Right ventricle myocardium inferior (tissue), 1 donor: Measurements from ENCODE around the gene RAB7B. TPM values are rescaled to one million over a fixed set of nuclear protein-coding genes. Genes with fewer than 3 reads are reported as not detected.

Source experiments
- ATAC-seq: fragments of 200-7000 bp; cut with Tn5 transposase; one replicate; pipeline ENCODE4 v1.9.1; 2020; ENCODE audit warnings: mild to moderate bottlenecking, moderate library complexity
- DNase-seq: peaks from one replicate; pipeline ENCODE4 v3.0.0; 2021; ENCODE audit errors: missing footprints
- intact Hi-C: fragments of 100-400 bp; cut with DNase I; formaldehyde crosslinking; loops from one replicate; pipeline ENCODE4 v1.11.0; 2022
- total RNA-seq: library from RNA; stranded (reverse); fragmentation: NEBNext Ultra II Directional; extraction: Animal tissue kit (Norgen Biotek cat#: 25700); gene quantifications from one replicate; pipeline ENCODE4 v1.2.1, GENCODE V29; 2021
- donor health status: DM: no; HTN: yes; CAD: no; lungs with severe emphysema.

The RAB7B gene
- total RNA-seq, 1 donor from 2014 or later = 1.6 TPM

DNA sequence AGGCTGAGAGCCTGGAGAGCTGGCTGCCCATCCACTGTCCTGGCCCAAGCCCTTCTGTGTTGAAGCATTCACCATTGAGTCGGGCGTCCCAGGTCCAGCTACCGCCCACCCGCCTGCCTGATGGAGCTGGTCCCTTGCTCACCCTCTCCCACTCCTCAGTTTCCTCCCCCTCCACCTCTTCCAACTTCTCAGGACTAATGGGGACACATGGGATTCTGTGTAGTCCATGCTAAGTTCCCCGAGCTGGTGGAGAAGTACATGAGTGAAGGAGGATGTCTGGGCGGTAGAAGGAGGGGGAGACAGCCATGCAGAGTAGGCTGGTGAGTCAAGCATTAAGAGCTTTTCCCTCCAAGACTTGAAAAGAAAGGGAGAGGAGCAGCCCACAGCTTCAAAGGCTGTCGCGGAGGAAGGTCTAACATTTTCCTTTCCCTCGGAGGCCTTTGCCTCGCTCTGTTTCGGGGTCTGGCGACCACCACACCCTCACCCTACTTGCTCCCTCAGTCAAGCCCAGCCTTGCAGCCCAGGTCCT is 60.5 kb downstream of the RAB7B start:
- DNase-seq (no peak), ATAC-seq (no peak)
- intact Hi-C loops = no loop called here

GRCh38 chr1:205940710-205941109 is 62.5 kb downstream of the RAB7B start:
- intact Hi-C loops = no loop called here
- ATAC-seq (peak; percentile 43), DNase-seq (no peak)

- no peak for DNase-seq
- intact Hi-C loops = no loop called here
- no peak for ATAC-seq
These were observed 63.4 kb downstream of the RAB7B start for GRCh38 chr1:205939690-205940330.

DNA sequence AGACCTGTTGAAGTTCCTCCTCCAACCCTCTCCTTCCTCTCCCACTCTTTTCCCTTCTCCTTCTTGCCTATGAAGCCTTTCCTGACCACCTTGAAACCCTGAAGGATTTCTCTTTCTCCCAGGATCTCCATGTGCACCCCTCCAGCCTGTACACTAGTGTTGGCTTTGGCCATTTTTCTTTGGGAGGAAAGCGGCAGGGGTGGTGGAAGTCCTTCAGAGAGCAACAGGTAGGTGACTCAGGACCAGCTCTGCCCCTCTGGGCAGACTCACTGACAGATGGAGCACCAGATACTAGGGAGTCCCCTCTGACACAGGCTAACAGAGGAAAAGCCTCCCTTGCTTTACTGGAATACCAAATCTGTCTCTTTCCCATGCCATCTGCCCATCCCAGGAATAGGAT is 64.5 kb downstream of the RAB7B start:
- DNase-seq = no peak
- intact Hi-C loops = no loop called here
- no peak for ATAC-seq

DNA sequence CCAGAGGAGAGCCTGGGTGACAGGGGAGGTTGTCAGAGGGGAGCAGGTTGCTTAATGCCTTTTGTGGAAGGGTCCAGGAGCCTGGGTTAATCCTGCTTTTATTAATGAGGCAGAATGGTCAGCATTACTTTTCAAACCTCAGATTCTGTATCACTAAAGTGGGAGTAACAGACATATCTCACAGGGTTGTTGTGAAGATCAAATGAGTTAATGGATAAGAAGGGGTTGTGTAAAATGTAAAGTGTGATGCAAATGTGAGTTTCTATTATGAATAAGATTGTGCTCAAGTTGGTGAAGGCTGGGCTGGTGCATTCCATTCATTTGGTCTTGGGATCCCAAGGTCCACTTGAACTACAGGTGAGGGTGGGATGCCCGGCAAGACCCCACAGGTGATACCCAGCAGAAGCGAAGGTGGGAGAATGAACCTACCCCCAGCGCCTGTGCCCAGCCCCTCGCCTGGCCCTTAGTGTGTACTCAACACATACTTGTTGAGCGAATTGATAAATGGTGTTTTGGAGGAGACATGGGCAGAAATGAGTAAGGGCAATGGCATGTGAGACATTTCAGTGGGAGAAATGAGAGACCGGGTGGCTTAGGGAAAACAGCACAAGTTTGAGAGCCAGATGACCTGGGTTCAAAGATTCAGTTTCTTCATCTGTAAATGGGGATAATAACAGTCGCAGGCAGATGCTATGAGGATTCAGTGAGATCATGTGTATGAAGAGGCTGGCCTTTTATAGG is 66.2 kb downstream of the RAB7B start:
- ATAC-seq = no peak
- DNase-seq = no peak
- intact Hi-C loops = no loop called here

- ATAC-seq (no peak), DNase-seq (no peak)
- intact Hi-C loops = no loop called here
These were observed 66.9 kb downstream of the RAB7B start for GRCh38 chr1:205936311-205936710.

DNA sequence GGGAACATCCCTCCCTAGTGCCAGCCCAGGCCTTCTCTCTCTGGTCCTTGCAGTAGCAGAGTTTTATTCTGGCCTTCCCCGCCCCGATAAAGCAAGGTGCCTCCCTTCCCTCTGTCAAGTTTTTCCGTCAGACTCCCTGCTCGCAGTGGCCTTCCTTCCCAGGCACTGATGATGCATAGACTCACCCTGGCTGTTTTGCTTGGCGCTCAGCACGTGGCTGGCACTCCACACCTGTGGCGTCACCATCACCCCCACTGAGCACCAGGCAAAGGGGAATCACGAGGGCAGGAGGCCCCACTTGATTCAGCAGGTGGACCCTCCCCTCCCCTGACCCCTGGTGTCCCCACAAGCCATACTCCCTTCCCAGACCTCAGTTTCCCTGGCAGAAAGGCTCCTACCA is 67.3 kb downstream of the RAB7B start:
- ATAC-seq (no peak), DNase-seq (no peak)
- intact Hi-C loops = no loop called here

DNA sequence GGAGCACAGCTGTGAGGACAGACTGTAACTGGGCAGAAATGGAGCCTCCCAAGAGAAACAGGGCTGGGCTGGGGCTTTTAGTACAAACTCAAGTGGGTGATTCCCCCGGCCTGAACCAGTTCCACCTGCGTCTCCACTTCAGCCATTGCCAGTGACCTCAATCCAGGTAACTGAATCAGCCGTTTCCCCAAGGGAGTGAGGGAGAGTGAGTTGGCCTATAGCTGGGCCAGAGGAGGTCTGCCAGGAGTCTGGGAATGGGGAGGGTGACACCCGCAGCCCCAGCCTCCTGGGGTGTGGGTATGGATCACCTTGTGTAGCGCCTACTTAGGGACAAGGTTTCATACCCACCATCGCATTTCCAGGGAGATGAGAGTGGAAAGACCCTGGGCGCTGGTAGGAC is 68.4 kb downstream of the RAB7B start:
- DNase-seq (no peak), ATAC-seq (no peak)
- intact Hi-C loops = no loop called here

DNA sequence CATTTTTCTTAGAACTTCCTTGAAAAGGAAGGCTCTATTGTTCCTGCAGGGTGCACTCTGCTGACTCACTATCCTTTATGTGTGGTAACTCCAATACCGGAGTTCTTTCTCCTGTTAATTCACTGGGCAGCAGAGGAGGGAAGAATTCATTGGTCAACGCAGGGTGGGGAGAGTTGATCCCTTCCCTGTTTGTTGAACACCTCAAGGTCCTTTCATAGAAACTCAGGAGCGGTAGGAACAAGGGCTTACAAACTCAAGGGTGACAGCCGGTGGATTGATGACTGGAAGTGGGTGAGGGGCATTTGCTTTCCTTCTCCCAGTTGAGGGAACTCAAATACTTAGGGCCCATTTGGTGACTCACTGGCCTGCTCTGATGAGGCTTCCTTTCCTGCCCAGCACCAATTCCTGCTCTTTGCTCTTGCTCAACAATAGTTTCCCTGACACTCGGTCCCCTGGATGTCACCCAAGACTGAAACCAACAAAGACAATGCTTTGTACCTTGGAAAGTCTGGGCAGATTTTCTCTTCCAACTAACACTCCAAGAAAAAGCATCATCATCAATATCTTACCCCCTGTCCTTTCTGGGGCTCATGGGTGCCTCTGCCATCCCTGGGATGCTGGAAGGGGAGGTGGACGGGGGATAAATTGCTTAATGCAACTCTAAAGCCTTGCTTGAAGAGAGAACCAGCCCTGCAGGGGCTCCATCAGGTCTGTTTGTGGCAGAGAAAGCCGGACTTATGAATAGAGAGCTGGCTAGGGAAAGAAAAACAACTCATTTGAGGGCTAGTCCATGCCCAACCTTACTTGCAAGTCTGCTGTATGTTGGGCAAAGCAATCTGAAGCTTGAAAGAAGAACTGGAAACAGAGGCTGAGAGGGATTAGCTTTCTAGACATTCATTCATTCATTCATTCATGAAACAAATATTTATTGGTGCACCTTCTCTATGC is 69.2 kb downstream of the RAB7B start:
- intact Hi-C loops = no loop called here
- no peak for DNase-seq
- ATAC-seq = no peak

GRCh38 chr1:205932776-205933175 is 70.4 kb downstream of the RAB7B start:
- ATAC-seq (no peak), DNase-seq (no peak)
- intact Hi-C loops = no loop called here

GRCh38 chr1:205930799-205931281 is 72.4 kb downstream of the RAB7B start:
- no peak for DNase-seq
- no peak for ATAC-seq
- intact Hi-C loops = no loop called here

GRCh38 chr1:205930195-205930577 is 73.0 kb downstream of the RAB7B start:
- ATAC-seq (no peak), DNase-seq (no peak)
- intact Hi-C loops = no loop called here

GRCh38 chr1:205929496-205930194 is 73.5 kb downstream of the RAB7B start:
- DNase-seq (no peak), ATAC-seq (no peak)
- intact Hi-C loops = no loop called here

DNA sequence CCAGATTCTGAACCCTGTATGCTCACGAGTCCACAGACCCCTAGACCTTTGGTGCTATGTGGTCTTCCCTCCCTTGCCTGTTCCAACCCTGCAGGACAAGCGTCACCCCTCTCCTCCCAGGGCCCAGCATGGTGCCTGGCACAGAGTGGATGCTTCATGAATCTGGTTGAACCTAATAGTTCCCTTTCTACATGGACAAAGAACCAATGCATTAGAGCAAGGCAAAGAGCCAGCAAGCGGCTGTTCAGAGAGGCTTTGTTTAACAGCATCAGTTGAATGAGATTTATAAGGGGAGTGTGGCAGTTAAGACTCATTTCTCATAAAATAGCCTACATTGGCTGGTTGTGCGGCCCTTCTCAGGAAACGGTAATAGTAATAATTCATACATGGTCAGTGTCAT is 74.9 kb downstream of the RAB7B start:
- DNase-seq (no peak), ATAC-seq (no peak)
- intact Hi-C loops = no loop called here

DNA sequence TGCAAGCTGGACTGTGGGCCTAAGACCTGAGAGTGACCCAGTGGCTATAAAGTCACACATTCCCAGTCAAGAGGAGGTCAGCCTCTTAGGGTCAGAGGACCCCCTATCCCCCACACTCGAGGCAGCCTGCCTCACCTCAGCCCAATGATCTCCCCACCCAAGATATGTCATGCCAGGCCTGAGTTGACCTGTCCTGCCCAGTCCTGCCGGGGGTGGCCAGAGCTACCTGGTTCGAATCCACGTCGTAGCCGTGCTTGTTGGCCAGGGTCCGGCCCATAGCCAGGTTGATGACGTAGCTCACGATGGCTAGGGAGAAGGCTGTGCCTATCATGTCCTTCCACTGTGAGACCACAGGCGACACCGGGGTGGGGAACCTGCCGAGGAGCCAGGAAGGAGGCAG is 75.5 kb downstream of the RAB7B start:
- no peak for ATAC-seq
- intact Hi-C loops = no loop called here
- DNase-seq = no peak

DNA sequence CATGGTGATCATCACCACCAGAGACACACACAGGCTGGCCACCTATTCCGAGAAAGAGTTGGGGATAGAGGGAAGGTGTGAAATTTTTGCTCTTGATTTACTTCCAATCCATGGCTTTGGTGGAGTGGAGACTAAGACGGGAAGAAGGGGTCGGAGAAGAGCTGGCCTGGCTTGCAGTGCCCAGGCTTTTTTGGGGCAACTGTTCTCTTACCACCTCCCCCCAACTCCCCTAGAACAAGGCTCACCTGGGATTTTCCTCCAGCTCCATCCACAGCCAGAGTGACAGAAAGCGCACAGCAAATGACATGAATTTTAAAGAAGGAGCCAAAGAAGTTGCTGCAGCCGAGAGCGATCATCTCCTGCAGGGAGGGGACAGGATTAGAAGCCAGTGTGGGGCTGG is 75.9 kb downstream of the RAB7B start:
- no peak for DNase-seq
- intact Hi-C loops = no loop called here
- no peak for ATAC-seq
